GM18505 (cell line): ENCODE data around the gene RAB36.

ENCODE experiments used
- ATAC-seq: cut with Tn5 transposase; IDR thresholded peaks from one replicate; pipeline ENCODE4 v1.9.1; 2021; ENCODE audit not compliant: unreplicated experiment
- POLR2A ChIP-seq: IDR thresholded peaks from 4 replicates; pipeline ENCODE4 v1.6.1; 2011; ENCODE audit warnings: borderline replicate concordance; ENCODE audit not compliant: insufficient read depth, insufficient read length; ENCODE audit errors: extremely low read depth

Gene RAB36

GRCh38 chr22:23144932-23145877, at the start of gene RAB36:
TSS of gene RAB36 (plus strand) at chr22:23145477. CDS start at chr22:23146617, 1,140 bp downstream.
- no peak for TF ChIP-seq POLR2A
- no peak for ATAC-seq

GRCh38 chr22:23095733-23096342, 49.4 kb upstream of the RAB36 start:
- no peak for ATAC-seq
- no peak for TF ChIP-seq POLR2A

- no peak for TF ChIP-seq POLR2A
- ATAC-seq, result no peak
Measured at GRCh38 chr22:23097412-23098229, 47.7 kb upstream of the RAB36 start.

- ATAC-seq, result no peak
- TF ChIP-seq POLR2A, result no peak
Measured at GRCh38 chr22:23098230-23098705, 47.0 kb upstream of the RAB36 start.

- no peak for TF ChIP-seq POLR2A
- no peak for ATAC-seq
Measured at GRCh38 chr22:23098718-23099530, 46.4 kb upstream of the RAB36 start.

GRCh38 chr22:23099531-23099804, 45.8 kb upstream of the RAB36 start:
- ATAC-seq, result no peak
- TF ChIP-seq POLR2A, result no peak

GRCh38 chr22:23100124-23100801, 45.0 kb upstream of the RAB36 start:
- TF ChIP-seq POLR2A, result no peak
- no peak for ATAC-seq

GRCh38 chr22:23101524-23101923, 43.8 kb upstream of the RAB36 start:
- ATAC-seq, result no peak
- TF ChIP-seq POLR2A, result no peak

GRCh38 chr22:23102002-23102655, 43.1 kb upstream of the RAB36 start:
- ATAC-seq, result no peak
- TF ChIP-seq POLR2A, result no peak

GRCh38 chr22:23102776-23103175, 42.5 kb upstream of the RAB36 start:
- no peak for TF ChIP-seq POLR2A
- no peak for ATAC-seq

GRCh38 chr22:23103199-23103954, 41.9 kb upstream of the RAB36 start:
- TF ChIP-seq POLR2A, result no peak
- no peak for ATAC-seq
